HG03025 (cell line): ENCODE measurements around the gene ZNF79.

Experiments used
- ATAC-seq: cut with Tn5 transposase; IDR thresholded peaks from one replicate; pipeline ENCODE4 v1.9.1; 2021; ENCODE audit warnings: mild to moderate bottlenecking, moderate library complexity; ENCODE audit not compliant: unreplicated experiment, low FRiP score

ZNF79 gene

GRCh38 chr9:127397646-127398274, 26.4 kb upstream of the ZNF79 start:
- no peak for ATAC-seq

- ATAC-seq, result no peak
Observed at GRCh38 chr9:127398275-127398647, 25.9 kb upstream of the ZNF79 start.

- ATAC-seq, result no peak
Observed at GRCh38 chr9:127398715-127399400, 25.3 kb upstream of the ZNF79 start.

- ATAC-seq, result no peak
Observed at GRCh38 chr9:127399736-127400269, 24.4 kb upstream of the ZNF79 start.

- ATAC-seq, result no peak
Observed at GRCh38 chr9:127402401-127403090, 21.6 kb upstream of the ZNF79 start.

GRCh38 chr9:127403507-127404192, 20.5 kb upstream of the ZNF79 start:
- no peak for ATAC-seq

GRCh38 chr9:127404631-127405030, 19.6 kb upstream of the ZNF79 start:
- no peak for ATAC-seq

- no peak for ATAC-seq
Observed at GRCh38 chr9:127405344-127406125, 18.6 kb upstream of the ZNF79 start.

- ATAC-seq, result no peak
Observed at GRCh38 chr9:127406799-127407491, 17.2 kb upstream of the ZNF79 start.

- ATAC-seq, result no peak
Observed at GRCh38 chr9:127407492-127407843, 16.7 kb upstream of the ZNF79 start.

- ATAC-seq, result no peak
Observed at GRCh38 chr9:127411122-127411521, 13.1 kb upstream of the ZNF79 start.

GRCh38 chr9:127415141-127415540, 9.0 kb upstream of the ZNF79 start:
- ATAC-seq, result no peak

GRCh38 chr9:127415657-127416056, 8.5 kb upstream of the ZNF79 start:
- no peak for ATAC-seq

- no peak for ATAC-seq
Observed at GRCh38 chr9:127417131-127418036, 6.8 kb upstream of the ZNF79 start.

- no peak for ATAC-seq
Observed at GRCh38 chr9:127418037-127418471, 6.1 kb upstream of the ZNF79 start.

- ATAC-seq, result no peak
Observed at GRCh38 chr9:127419348-127419747, 4.8 kb upstream of the ZNF79 start.

- no peak for ATAC-seq
Observed at GRCh38 chr9:127421057-127421456, 3.1 kb upstream of the ZNF79 start.

- ATAC-seq, result no peak
Observed at GRCh38 chr9:127422133-127422782, 1.9 kb upstream of the ZNF79 start.
